Non-pigmented ciliary epithelial cell (primary cell): Measurements from ENCODE around the gene TBC1D22A.
"Not testable (repeated sequence)": the region's sequence is repeated elsewhere in the genome, so short reads cannot be mapped to it uniquely, and the experiment has no call there.

Source experiments
- DNase-seq: peaks from one replicate; pipeline ENCODE4 v3.0.0-alpha.2; 2010; ENCODE audit warnings: low read depth

TBC1D22A gene

GRCh38 chr22:47124451-47124881 is 362.0 kb downstream of the TBC1D22A start:
- no peak for DNase-seq

- DNase-seq: no peak
These were observed 362.5 kb downstream of the TBC1D22A start for GRCh38 chr22:47124961-47125360.

GRCh38 chr22:47125603-47126002 is 363.2 kb downstream of the TBC1D22A start:
- DNase-seq: no peak

- DNase-seq: no peak
These were observed 363.9 kb downstream of the TBC1D22A start for GRCh38 chr22:47126344-47126811.

- DNase-seq: no peak
These were observed 365.0 kb downstream of the TBC1D22A start for GRCh38 chr22:47127441-47127871.

GRCh38 chr22:47128216-47128615 is 365.8 kb downstream of the TBC1D22A start:
- no peak for DNase-seq

- no peak for DNase-seq
These were observed 366.3 kb downstream of the TBC1D22A start for GRCh38 chr22:47128622-47129215.

GRCh38 chr22:47129902-47130635 is 367.6 kb downstream of the TBC1D22A start:
- DNase-seq: no peak

GRCh38 chr22:47130883-47131631 is 368.6 kb downstream of the TBC1D22A start:
- DNase-seq: no peak

GRCh38 chr22:47131632-47132427 is 369.4 kb downstream of the TBC1D22A start:
- DNase-seq: no peak

- DNase-seq: no peak
These were observed 370.0 kb downstream of the TBC1D22A start for GRCh38 chr22:47132428-47132825.

GRCh38 chr22:47133061-47133969 is 370.9 kb downstream of the TBC1D22A start:
- DNase-seq: no peak

GRCh38 chr22:47134222-47134621 is 371.8 kb downstream of the TBC1D22A start:
- no peak for DNase-seq

GRCh38 chr22:47135338-47135737 is 372.9 kb downstream of the TBC1D22A start:
- DNase-seq: no peak

- DNase-seq: no peak
These were observed 373.6 kb downstream of the TBC1D22A start for GRCh38 chr22:47136050-47136449.

GRCh38 chr22:47136671-47137070 is 374.2 kb downstream of the TBC1D22A start:
- DNase-seq: no peak

GRCh38 chr22:47139013-47139789 is 376.8 kb downstream of the TBC1D22A start:
- no peak for DNase-seq

- DNase-seq: no peak
These were observed 377.3 kb downstream of the TBC1D22A start for GRCh38 chr22:47139790-47140119.

GRCh38 chr22:47140975-47141374 is 378.5 kb downstream of the TBC1D22A start:
- not testable (repeated sequence) for DNase-seq

GRCh38 chr22:47142427-47143046 is 380.1 kb downstream of the TBC1D22A start:
- no peak for DNase-seq
